ENCODE measurements around the gene HOGA1.
"Not testable (repeated sequence)": the region's sequence is repeated elsewhere in the genome, so short reads cannot be mapped to it uniquely, and the experiment has no call there.

DNA sequence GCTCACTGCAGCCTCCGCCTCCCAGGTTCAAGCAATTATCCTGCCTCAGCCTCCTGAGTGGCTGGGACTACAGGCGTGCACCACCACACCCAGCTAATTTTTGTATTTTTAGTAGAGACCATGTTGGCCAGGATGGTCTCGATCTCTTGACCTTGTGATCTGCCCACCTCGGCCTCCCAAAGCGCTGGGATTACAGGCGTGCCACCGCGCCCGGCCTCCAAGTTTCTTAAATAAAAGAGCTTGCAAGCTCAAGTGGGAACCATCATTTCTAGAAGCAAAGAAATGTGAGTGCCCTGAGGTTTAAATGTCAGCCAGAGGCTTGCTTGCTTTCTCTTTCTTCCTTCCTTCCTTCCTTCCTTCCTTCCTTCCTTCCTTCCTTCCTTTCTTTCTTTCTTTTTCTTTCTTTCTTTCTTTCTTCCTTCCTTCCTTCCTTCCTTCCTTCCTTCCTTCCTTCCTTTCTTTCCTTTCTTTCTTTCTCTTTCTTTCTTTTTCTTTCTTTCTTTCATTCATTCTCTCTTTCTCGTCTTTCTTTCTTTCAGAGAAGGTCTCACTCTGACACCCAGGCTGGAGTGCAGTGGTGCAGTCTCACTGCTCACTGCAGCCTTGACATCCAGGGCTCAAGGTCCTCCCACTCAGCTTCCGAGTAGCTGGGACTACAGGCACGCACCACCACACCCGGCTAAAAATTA is 58.4 kb downstream of the HOGA1 start:
- not testable (repeated sequence) for TF ChIP-seq CTCF, POLR2AphosphoS5 (IDR thresholded peaks at IDR 0.05)

Data from sigmoid colon (tissue), 4 donors.